Testis (tissue), 3 donors: ENCODE measurements around the gene FAAH. TPM values are rescaled to one million over a fixed set of nuclear protein-coding genes. Genes with fewer than 3 reads are reported as not detected.

ENCODE experiments used
- DNase-seq: peaks from one replicate; pipeline ENCODE4 v3.0.0-alpha.2; 2019
- H3K27ac ChIP-seq, 2 donors: fragments of 200-600 bp; sonication (generic); one replicate each; pipeline ENCODE4 v1.5.1; 2019
- H3K27me3 ChIP-seq: fragments of 200-600 bp; sonication (generic); one replicate; pipeline ENCODE4 v1.5.1; 2019
- H3K36me3 ChIP-seq: fragments of 200-600 bp; sonication (generic); one replicate; pipeline ENCODE4 v1.5.1; 2017; ENCODE audit warnings: low read depth; ENCODE audit errors: missing control alignments
- H3K4me1 ChIP-seq: fragments of 200-600 bp; sonication (generic); one replicate; pipeline ENCODE4 v1.5.1; 2019
- H3K4me3 ChIP-seq, 2 donors: fragments of 200-600 bp; sonication (generic); one replicate each; pipeline ENCODE4 v1.5.1; 2017 to 2019
- H3K9me3 ChIP-seq: fragments of 200-600 bp; sonication (generic); one replicate; pipeline ENCODE4 v1.5.1; 2017
- POLR2A ChIP-seq: fragments of 450-650 bp; IDR thresholded peaks from one replicate; pipeline ENCODE4 v1.6.1; 2017; ENCODE audit warnings: antibody characterized with exemption, mild to moderate bottlenecking, moderate library complexity
- WGBS, 2 donors: methylation state at CpG; one replicate each; pipeline ENCODE4 v1.1.5; 2018; 5-methylcytosine and 5-hydroxymethylcytosine counted together
- intact Hi-C: fragments of 100-400 bp; cut with DNase I; formaldehyde crosslinking; loops from one replicate; pipeline ENCODE4 v1.15.1; 2023; ENCODE audit warnings: low total_unique reads
- polyA plus RNA-seq: library from polyadenylated mRNA; stranded (reverse); fragments of 350-450 nt; fragmentation: Illumina TruSeq; extraction: RNeasy Lipid Tissue Mini Kit (QIAGEN cat#74804); gene quantifications from one replicate; pipeline ENCODE4 v1.2.3, GENCODE V29; 2014; ENCODE audit warnings: low read depth, low replicate concordance; ENCODE audit not compliant: insufficient read depth
- total RNA-seq, 2 donors: library from RNA; depleted of rRNA; stranded (reverse); fragments of >200 nt; gene quantifications; one replicate each; pipeline ENCODE4 v1.2.3, GENCODE V29; 2016
- TF ChIP-seq, protein P1 (sequence below), 3 experiments: fragments of 450-650 bp in 2 of 3; fragments of 200-600 bp in 1 of 3; sonication (generic) in 1 of 3; IDR thresholded peaks; one replicate each; pipeline ENCODE4 v1.5.1; 2016 to 2019; ENCODE audit warnings: antibody characterized with exemption in 3 of 3, mild to moderate bottlenecking in 2 of 3, moderate library complexity in 1 of 3

FAAH gene
- total and polyA plus RNA-seq, 3 donors from 2014 or later = 55.8 to 113 (median 72.0) TPM

- 66 to 69% methylated on average over 4 of the region's 4 CpGs for WGBS, 2 donors
- no peaks in the 10 kb centered on the region for H3K9me3 ChIP-seq
- no peaks in the 10 kb centered on the region for H3K4me1 ChIP-seq
- H3K27ac ChIP-seq = no peak overlapping the region
- no peaks in the 10 kb centered on the region for H3K27me3 ChIP-seq
- intact Hi-C loops = no loop called here
- TF ChIP-seq, protein P1, sequence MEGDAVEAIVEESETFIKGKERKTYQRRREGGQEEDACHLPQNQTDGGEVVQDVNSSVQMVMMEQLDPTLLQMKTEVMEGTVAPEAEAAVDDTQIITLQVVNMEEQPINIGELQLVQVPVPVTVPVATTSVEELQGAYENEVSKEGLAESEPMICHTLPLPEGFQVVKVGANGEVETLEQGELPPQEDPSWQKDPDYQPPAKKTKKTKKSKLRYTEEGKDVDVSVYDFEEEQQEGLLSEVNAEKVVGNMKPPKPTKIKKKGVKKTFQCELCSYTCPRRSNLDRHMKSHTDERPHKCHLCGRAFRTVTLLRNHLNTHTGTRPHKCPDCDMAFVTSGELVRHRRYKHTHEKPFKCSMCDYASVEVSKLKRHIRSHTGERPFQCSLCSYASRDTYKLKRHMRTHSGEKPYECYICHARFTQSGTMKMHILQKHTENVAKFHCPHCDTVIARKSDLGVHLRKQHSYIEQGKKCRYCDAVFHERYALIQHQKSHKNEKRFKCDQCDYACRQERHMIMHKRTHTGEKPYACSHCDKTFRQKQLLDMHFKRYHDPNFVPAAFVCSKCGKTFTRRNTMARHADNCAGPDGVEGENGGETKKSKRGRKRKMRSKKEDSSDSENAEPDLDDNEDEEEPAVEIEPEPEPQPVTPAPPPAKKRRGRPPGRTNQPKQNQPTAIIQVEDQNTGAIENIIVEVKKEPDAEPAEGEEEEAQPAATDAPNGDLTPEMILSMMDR (IDR thresholded peaks at IDR 0.05) = no peak
- no peak for TF ChIP-seq POLR2A
- no peak for DNase-seq
- H3K4me3 ChIP-seq = no peak overlapping the region
- no peaks in the 10 kb centered on the region for H3K36me3 ChIP-seq
Measured at GRCh38 chr1:46458190-46458589, 64.1 kb downstream of the FAAH start.

- TF ChIP-seq POLR2A = no peak
- TF ChIP-seq, protein P1 (IDR thresholded peaks at IDR 0.05) = no peak
- no peak for DNase-seq
- Histone ChIP-seq H3K4me3 (no peak overlapping the region), H3K36me3 (no peaks in the 10 kb centered on the region), H3K9me3 (no peaks in the 10 kb centered on the region), H3K4me1 (no peaks in the 10 kb centered on the region), H3K27me3 (no peaks in the 10 kb centered on the region), H3K27ac (no peak overlapping the region)
- intact Hi-C loops = no loop called here
- 60 to 77% methylated on average over 2 to 7 of the region's 7 CpGs for WGBS, 2 donors
Measured at GRCh38 chr1:46458846-46459245, 64.7 kb downstream of the FAAH start.

- no peaks in the 10 kb centered on the region for H3K4me1 ChIP-seq
- no peak for TF ChIP-seq POLR2A
- TF ChIP-seq, protein P1 (IDR thresholded peaks at IDR 0.05) = no peak
- H3K27me3 ChIP-seq = no peaks in the 10 kb centered on the region
- 81 to 91% methylated on average over 8 of the region's 8 CpGs for WGBS, 2 donors
- intact Hi-C loops = no loop called here
- H3K4me3 ChIP-seq = no peak overlapping the region
- no peak overlapping the region for H3K27ac ChIP-seq
- H3K9me3 ChIP-seq = no peaks in the 10 kb centered on the region
- DNase-seq = no peak
- H3K36me3 ChIP-seq = no peaks in the 10 kb centered on the region
Measured at GRCh38 chr1:46459315-46459714, 65.2 kb downstream of the FAAH start.

DNA sequence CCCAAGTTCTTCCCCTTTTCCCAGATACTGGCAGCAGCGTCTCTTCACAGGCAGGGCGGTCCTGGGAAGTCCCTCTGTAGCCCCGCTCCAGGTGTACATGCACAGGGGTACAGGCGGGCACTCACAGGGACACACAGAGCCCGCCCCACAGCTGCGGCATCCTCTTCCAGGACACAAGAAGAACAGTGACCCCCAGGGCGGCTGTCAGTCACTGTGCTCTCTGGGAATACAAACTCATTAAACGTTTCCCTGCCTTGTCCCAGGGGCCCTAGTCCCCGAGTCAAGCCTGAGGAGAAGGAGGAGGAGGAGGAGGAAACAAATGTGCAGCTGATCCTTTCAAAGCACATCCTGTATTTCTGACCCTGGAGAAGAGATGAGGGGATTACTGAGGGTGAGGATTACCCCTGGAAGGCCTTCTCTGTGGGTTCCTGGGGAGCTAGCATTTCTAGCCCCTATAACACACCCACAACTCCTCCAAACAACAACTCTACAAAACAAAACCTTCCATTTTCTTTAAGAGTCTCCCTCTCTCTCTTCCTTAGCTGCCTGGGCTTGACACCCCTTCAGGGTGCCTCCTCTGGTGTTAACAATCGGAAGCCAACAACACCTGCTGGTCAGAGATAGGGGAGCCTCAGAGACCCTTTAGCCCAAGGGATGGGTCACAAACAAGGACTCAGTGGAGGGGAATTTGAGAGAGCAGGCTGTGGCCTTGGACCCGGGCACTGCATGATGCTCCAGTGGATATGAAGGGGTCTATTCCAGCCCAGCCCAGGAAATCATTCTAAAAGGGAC is 67.1 kb downstream of the FAAH start:
- WGBS, 2 donors = 72 to 81% methylated on average over 7 to 11 of the region's 11 CpGs
- H3K27me3 ChIP-seq = no peaks in the 10 kb centered on the region
- no peak overlapping the region for H3K27ac ChIP-seq
- no peak for DNase-seq
- H3K9me3 ChIP-seq = no peaks in the 10 kb centered on the region
- TF ChIP-seq, protein P1 (IDR thresholded peaks at IDR 0.05) = no peak
- no peak for TF ChIP-seq POLR2A
- H3K4me1 ChIP-seq = no peaks in the 10 kb centered on the region
- H3K4me3 ChIP-seq = no peak overlapping the region
- H3K36me3 ChIP-seq = no peaks in the 10 kb centered on the region
- intact Hi-C loops = no loop called here
